Measurements from ENCODE around the gene ADAMTS12. TPM values are rescaled to one million over a fixed set of nuclear protein-coding genes. Genes with fewer than 3 reads are reported as not detected.

ADAMTS12 gene
- polyA plus RNA-seq, 1 experiment, result 46.8 TPM

DNA sequence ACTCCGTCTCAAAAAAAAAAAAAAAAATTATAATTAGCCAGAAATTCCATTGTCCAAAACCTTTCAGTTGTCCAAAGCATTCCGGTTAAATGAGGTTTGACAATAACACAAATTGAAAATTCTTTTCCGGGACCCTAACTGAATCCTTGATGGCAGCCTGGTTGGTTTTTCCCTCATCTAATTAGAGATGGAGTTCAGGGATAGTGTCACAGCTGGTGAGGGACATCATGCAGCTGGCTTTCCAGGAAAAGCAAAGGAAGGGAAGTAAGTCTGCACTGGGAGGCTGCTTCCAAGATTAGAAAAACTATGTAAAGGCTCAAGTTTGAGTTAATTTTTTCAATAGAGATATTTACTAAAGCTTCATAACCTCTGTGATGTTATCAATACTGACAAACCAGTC lies 195.4 kb downstream of the ADAMTS12 start:
- H3K4me3 ChIP-seq (ENCODE audit: low read depth, low read length), result no peak overlapping the region

DNA sequence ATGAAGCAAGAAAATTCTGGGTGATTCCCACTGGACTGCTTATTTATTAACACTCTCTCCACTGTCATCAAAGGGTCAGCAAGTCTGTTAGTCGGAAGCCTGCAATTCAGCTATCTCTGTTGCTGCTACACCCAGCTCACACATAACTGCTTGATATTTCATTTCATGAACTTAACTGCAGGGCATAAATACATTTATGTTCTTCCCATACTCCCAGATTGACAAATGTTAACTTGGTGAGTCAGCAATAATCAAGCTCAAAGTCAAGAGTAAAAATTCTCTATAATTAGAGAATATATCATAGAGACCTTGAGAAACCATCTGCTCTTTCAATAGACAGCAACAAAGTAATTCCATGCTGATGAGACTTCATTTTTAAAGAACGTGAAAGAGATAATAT lies 198.8 kb downstream of the ADAMTS12 start:
- ChIA-PET POLR2A (no interaction called here), CTCF (interaction anchor here (1.1 kb wide), 1 partner anchor 241 kb away, joined by 3 read pairs; no protein-coding TSS in a partner anchor)
- TF ChIP-seq, protein P1, sequence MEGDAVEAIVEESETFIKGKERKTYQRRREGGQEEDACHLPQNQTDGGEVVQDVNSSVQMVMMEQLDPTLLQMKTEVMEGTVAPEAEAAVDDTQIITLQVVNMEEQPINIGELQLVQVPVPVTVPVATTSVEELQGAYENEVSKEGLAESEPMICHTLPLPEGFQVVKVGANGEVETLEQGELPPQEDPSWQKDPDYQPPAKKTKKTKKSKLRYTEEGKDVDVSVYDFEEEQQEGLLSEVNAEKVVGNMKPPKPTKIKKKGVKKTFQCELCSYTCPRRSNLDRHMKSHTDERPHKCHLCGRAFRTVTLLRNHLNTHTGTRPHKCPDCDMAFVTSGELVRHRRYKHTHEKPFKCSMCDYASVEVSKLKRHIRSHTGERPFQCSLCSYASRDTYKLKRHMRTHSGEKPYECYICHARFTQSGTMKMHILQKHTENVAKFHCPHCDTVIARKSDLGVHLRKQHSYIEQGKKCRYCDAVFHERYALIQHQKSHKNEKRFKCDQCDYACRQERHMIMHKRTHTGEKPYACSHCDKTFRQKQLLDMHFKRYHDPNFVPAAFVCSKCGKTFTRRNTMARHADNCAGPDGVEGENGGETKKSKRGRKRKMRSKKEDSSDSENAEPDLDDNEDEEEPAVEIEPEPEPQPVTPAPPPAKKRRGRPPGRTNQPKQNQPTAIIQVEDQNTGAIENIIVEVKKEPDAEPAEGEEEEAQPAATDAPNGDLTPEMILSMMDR (IDR thresholded peaks at IDR 0.05; ENCODE audit: low read depth, low read length), result no peak
- H3K4me3 ChIP-seq (ENCODE audit: low read depth, low read length), result no peak overlapping the region
- no peak for DNase-seq (ENCODE audit: low read depth, low spot score)
- no peaks in the 10 kb centered on the region for H3K27me3 ChIP-seq (ENCODE audit: control insufficient read depth, insufficient read depth, low read length)
- no peaks in the 10 kb centered on the region for H3K9me3 ChIP-seq (ENCODE audit: control insufficient read depth, insufficient read depth, low read length)
- H3K27ac ChIP-seq (ENCODE audit: low read depth, low read length), result no peak overlapping the region

More for the DNA sequence above, 195.4 kb downstream of the ADAMTS12 start:
- H3K27me3 ChIP-seq (ENCODE audit: control insufficient read depth, insufficient read depth, low read length), result no peaks in the 10 kb centered on the region
- ChIA-PET POLR2A (interaction anchor here (0.6 kb wide), 1 partner anchor 243 kb away, joined by 3 read pairs; no protein-coding TSS in a partner anchor), CTCF (interaction anchor here (0.7 kb wide), 1 partner anchor 17 kb away, joined by 3 read pairs; no protein-coding TSS in a partner anchor)
- H3K9me3 ChIP-seq (ENCODE audit: control insufficient read depth, insufficient read depth, low read length), result no peaks in the 10 kb centered on the region
- TF ChIP-seq, protein P1 (IDR thresholded peaks at IDR 0.05; ENCODE audit: low read depth, low read length), result no peak
- H3K27ac ChIP-seq (ENCODE audit: low read depth, low read length), result no peak overlapping the region
- DNase-seq (ENCODE audit: low read depth, low spot score), result no peak

DNA sequence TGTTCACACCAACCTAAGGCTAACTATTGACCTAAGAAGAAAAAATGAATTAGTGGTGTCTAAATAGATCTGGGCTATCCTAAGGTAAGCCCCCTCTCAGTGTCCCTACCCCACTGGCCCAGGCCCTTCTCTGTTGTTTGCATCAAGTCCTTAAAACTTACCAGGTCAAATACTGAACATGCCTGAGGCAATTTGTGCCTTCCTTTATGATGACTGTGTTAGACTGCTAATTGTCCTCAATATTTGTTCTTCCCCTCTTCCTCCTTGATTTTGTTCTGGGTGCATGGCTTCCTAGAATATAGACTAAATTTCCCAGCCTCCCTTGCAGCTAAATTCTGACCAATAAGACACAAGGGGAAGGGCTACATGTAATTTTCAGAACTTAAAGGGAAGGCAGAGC lies 199.9 kb downstream of the ADAMTS12 start:
- no peaks in the 10 kb centered on the region for H3K9me3 ChIP-seq (ENCODE audit: control insufficient read depth, insufficient read depth, low read length)
- DNase-seq (ENCODE audit: low read depth, low spot score), result no peak
- H3K27me3 ChIP-seq (ENCODE audit: control insufficient read depth, insufficient read depth, low read length), result no peaks in the 10 kb centered on the region
- CTCF ChIA-PET, result interaction anchor here (1.0 kb wide), 1 partner anchor 278 kb away, joined by 3 read pairs; no protein-coding TSS in a partner anchor
- POLR2A ChIA-PET, result no interaction called here
- TF ChIP-seq, protein P1 (IDR thresholded peaks at IDR 0.05; ENCODE audit: low read depth, low read length), result no peak
- H3K4me3 ChIP-seq (ENCODE audit: low read depth, low read length), result no peak overlapping the region
- no peak overlapping the region for H3K27ac ChIP-seq (ENCODE audit: low read depth, low read length)

DNA sequence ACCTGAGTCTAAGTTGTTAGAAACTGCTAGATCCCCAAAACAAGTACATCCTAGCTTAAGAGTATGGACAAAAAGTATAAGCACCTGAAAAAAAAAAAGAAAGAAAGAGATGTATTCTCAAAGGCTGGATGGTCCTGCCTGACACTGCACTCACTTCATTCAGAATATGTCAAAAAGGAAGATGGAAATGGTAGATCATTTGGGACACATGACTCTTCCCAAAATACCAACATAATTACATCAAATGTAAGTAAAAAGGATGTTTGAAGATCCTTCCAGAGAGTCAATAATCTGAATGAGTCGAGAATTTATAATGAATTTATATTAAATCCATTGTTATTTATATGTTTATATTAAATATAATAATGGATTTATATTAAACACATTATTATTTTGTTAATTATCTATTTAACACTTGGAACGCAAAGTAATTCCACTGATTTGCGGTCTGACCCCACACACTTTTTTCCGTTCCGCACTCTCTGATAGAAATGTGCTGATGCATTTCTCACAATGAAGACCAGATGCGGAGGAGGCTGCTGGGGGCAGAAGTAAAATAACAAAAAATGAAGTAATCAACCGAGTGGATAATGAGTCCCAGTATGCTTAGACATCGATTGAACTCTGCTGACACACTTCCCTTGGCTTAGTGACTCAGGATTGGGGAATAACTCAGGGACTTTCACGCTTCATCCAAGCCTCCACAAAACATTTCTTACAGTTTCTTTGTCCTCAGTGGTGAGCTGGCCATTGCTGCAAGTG lies 201.2 kb downstream of the ADAMTS12 start:
- no peak overlapping the region for H3K4me3 ChIP-seq (ENCODE audit: low read depth, low read length)
- TF ChIP-seq, protein P1 (IDR thresholded peaks at IDR 0.05; ENCODE audit: low read depth, low read length), result no peak
- peak overlapping the region; percentile 23 for H3K27ac ChIP-seq (ENCODE audit: low read depth, low read length)
- H3K9me3 ChIP-seq (ENCODE audit: control insufficient read depth, insufficient read depth, low read length), result no peaks in the 10 kb centered on the region; the same call in 1 of the 2 replicates
- H3K27me3 ChIP-seq (ENCODE audit: control insufficient read depth, insufficient read depth, low read length), result no peaks in the 10 kb centered on the region
- POLR2A ChIA-PET, result interaction anchor here (0.7 kb wide), 1 partner anchor 36 kb away, joined by 4 read pairs; no protein-coding TSS in a partner anchor
- DNase-seq (ENCODE audit: low read depth, low spot score), result peak; percentile 67
- CTCF ChIA-PET, result interaction anchor here (0.7 to 2.0 kb wide), 3 partner anchors 244 to 1351 kb away, joined by 3 to 5 read pairs (median 3); no protein-coding TSS in a partner anchor

DNA sequence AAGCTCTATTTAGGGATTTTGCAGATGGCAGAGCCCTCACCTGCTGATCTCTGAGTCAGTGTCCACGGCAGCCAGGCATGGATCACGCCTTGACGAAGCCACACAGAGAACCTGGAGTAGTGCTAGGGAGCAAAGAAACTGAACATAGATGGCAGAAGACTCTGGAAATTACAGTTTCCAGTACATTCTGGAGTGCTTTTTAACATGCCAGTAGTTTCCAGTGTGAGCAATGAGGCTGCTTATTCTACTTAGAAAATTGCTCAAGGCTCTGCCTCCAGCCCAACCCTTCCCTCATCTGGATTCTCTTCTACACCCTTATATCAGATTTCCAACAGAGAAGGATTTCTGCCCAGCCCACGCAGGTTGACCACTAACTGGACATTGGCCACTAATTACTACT lies 203.3 kb downstream of the ADAMTS12 start:
- no peak overlapping the region for H3K4me3 ChIP-seq (ENCODE audit: low read depth, low read length)
- TF ChIP-seq, protein P1 (IDR thresholded peaks at IDR 0.05; ENCODE audit: low read depth, low read length), result no peak
- ChIA-PET POLR2A (no interaction called here), CTCF (interaction anchor here (0.6 kb wide), 1 partner anchor 1105 kb away, joined by 3 read pairs; no protein-coding TSS in a partner anchor)
- no peak for DNase-seq (ENCODE audit: low read depth, low spot score)
- no peaks in the 10 kb centered on the region; the same call in 1 of the 2 replicates for H3K9me3 ChIP-seq (ENCODE audit: control insufficient read depth, insufficient read depth, low read length)
- H3K27ac ChIP-seq (ENCODE audit: low read depth, low read length), result no peak overlapping the region
- H3K27me3 ChIP-seq (ENCODE audit: control insufficient read depth, insufficient read depth, low read length), result no peaks in the 10 kb centered on the region
